Superior temporal gyrus (tissue), 1 donor: Measurements from ENCODE around the gene BORCS5.

ENCODE experiments used
- DNase-seq: peaks from one replicate; pipeline ENCODE4 v3.0.0-alpha.2; 2016; ENCODE audit errors: extremely low spot score

Gene BORCS5

GRCh38 chr12:12428961-12429657 is 72.2 kb downstream of the BORCS5 start:
- DNase-seq: no peak

DNA sequence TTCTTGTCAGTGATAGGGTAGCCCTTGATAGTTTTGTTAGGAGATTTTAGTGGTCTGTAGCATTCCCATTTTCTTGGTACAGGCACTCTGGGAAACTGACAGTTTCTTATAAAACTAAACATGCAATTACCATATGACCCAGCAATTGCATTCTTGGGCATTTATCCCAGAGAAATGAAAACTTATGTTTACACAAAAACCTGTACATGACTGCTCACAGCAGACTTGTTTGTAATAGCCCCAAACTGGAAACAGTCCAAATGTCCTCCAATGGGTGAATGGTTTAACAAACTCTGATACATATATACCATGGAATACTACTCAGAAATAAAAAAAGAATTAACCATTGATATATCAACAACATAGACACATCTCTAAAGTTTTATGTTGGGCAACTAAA is 75.5 kb downstream of the BORCS5 start:
- DNase-seq: no peak

DNA sequence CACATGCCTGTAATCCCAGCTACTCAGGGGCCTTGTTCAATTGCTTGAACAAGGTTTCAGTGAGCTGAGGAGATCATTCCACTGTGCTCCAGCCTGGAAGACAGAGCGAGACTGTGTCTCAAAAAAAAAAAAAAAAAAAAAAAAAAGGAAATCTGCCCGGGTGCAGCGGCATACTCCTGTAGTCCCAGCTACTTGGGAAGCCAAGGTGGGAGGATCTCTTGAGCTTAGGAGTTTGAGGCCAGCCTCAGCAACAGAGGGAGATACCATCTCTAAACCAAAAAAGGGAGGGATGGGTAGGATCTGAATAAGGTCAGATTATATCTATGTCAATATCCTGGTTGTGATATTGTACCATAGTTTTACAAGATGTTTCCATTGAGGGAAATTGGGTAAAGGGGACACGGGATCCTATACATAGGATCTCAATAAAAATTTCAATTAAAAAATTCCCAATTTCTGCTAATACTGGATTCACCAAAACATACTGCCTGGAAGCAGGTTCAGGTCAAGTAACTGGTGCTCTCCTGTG is 76.4 kb downstream of the BORCS5 start:
- no peak for DNase-seq

DNA sequence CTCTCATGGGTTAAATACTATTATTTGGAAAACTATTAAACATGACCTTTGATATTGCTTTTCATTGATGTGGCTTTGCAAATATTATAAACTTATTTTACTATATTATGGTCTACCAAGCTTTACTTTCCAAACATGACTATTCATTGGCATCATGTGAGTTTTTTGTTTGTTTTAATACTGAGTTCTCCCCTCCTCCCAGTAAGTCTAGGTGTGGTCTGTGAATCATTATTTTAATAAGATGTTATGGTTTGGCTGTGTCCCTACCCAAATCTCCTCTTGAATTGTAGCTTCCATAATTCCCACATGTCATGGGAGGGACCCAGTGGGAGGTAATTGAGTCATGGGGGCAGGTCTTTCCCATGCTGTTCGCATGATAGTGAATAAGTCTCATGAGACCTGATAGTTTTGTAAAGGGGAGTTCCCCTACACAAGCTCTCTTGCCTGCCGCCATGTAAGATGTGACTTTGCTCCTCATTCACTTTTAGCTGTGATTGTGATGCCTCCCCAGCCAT is 80.0 kb downstream of the BORCS5 start:
- no peak for DNase-seq

- DNase-seq: no peak
Observed at GRCh38 chr12:12439636-12440035, 82.8 kb downstream of the BORCS5 start.

- no peak for DNase-seq
Observed at GRCh38 chr12:12440784-12441428, 84.0 kb downstream of the BORCS5 start.

DNA sequence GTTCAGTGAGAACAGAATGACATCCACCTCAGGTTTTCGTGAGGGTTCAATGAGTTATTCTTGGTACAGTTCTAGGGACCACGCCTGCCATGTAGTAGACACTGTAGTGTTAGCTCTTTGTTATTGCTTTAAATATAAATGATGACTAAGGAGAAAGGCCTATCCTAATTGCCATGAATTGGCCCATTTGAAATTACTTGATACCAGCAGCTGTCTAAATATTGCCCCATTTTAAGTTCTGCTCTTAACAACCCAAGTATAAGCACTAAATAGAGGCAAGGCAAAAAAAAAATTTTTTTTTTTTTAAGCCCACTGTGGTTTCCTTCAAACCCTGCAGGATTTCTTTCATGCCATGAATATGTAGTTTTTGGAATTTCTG is 84.5 kb downstream of the BORCS5 start:
- no peak for DNase-seq

DNA sequence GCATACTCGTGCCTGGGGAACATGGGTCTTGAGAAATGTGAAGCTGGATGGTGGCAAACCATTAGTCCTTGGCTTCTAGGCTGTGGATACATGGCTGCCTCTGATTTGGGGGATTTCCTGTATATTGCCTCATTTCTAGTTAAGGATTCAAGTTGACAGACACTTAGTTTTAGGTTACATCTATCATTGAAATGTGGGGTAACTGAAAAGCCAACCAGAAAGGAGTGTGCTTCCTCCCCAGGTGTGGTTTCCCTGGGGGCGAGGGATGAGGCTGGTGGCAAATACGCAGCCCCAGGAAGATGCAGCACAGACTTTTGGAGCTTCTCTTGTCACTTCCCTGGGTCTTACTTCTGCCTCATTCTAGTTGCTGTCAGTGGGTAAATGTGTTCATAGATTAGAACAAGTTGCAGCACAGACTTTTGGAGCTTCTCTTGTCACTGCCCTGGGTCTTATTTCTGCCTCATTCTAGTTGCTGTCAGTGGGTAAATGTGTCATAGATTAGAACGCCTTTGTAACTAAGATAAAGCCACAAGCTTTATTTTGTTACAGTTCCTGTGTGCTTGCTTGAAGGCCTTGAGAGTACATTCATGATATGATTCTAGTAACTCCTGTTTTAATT is 85.1 kb downstream of the BORCS5 start:
- no peak for DNase-seq

DNA sequence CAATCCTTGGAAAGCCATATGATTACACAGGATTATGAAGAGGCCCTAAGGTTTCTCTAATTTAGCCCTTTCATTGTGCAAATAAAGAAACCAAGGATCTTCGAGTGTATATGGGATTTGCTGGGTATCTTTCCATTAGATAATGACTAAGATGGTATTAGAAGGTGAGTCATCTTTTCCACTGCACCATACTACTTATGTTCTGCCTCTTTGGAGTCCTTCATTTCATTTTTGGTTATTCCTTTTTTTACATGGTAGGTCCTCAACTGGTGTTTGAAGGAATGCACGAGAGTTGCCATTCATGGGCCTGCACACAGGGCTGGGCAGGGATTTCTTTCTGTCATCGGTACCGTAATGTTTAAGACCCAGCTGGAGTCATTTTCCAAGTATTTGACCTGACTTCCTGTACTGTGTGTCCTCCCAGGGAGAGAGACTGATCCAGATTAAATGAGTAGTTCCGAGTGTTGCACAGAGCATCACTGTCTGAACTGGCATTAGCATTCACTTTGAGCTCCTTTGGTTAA is 85.7 kb downstream of the BORCS5 start:
- DNase-seq: no peak

GRCh38 chr12:12443431-12443878 is 86.6 kb downstream of the BORCS5 start:
- no peak for DNase-seq

DNA sequence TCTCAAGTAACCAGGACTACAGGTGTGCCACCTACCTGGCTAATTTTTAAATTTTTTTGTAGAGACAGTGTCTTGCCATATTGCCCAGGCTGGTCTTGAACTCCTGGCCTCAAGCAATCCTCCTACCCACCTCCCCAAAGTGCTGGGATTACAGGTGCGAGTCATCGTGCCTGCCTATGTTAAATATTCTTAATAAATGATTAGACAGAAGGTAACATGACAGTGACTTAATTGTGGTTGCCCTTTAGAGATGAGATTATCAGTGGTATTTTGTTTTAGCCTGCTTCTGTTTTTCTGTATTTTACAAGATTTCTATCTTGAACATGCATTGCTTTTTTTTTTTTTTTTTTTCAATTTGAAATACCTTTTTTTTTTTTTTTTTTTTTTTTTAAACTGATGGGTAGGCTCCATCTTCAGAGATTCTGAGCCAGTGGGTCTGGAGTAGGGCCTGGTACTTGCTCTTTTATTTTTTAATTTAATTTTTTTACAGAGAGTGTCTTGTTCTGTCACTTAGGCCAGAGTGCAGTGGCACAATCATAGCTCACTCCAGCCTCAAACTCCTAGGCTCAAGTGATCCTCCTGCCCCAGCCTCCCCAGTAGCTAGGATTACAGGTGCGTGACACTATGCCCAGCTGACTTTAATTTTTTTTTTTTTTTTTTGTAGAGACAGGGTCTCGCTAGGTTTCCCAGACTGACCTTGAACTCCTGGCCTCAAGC is 88.4 kb downstream of the BORCS5 start:
- DNase-seq: no peak

GRCh38 chr12:12445882-12446181 is 89.0 kb downstream of the BORCS5 start:
- DNase-seq: no peak

DNA sequence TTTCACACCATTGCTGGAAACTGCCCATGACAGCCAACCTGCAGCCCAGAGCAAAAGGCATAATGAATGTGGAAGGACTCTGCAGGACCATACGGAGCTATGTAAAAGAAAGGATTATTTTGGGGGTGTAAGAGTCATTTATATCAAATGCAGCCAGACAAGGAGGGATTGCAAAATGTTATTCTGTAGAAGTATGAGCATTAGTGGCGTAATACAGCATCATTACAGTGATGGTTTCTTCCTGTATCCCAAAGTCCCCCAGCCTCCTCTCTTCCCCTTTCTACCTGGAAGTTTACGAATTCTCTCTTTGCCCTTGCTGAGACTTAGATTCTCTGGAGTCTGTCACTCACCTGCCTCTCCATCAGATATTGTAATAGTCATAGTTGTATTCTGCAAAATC is 89.9 kb downstream of the BORCS5 start:
- no peak for DNase-seq

DNA sequence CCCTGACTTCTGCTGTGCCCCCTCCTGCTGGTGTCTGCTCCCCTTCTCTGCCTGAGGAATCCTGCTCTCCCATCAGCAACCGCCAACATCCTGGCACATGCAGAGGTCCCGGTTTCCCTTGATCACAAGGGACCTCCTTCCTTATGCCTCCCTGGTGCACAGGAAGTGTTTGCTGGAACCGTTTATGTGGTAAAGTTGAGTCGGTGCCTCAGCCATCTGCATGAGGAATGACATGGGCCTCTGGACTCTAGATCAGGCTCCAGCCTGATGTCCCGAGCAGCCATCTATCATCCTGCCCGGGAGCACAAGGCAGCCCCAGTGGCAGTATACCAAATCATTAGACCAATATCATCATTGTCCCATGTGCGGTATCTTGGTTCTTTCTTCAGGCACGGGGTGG is 90.4 kb downstream of the BORCS5 start:
- DNase-seq: no peak

DNA sequence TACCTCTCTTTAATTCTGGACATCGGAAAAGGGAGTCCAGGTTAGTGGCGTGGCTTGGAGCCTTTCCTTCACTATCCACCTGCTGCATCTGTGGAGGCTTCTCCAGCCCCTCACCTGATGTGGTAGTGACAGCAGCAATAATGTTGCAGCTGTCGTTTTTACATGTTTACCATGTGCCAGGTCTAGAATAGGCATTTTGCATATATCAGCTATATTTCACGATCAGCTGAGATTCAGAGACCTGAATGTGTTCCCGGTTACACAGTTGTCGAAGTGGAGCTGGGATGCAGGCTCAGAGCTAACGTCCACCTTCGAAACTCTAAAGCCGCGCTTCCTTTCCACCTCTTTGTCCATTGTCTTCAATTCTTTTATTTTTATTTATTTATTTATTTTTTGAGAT is 91.0 kb downstream of the BORCS5 start:
- no peak for DNase-seq

GRCh38 chr12:12449533-12450025 is 92.7 kb downstream of the BORCS5 start:
- DNase-seq: no peak

DNA sequence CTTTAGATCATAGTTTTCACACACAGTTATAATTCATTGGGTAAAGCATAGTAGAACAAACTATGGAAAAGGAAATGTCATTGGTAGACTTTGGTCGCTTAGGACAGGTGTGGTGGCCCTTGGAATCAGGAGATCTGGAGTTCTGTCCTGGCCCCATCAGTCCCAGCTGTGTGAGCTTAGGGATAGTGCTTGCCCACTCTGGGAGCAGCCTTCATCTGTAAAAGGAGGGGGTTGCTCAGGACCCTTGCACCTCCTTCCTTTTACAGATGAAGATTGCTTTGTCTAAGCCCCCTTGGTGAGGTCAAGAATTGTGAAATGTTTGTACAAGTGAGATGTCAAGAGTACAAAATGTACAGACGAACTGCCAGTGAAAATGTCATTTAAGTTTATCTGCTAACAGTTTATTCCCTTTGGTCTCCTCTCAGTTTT is 93.2 kb downstream of the BORCS5 start:
- DNase-seq: no peak

DNA sequence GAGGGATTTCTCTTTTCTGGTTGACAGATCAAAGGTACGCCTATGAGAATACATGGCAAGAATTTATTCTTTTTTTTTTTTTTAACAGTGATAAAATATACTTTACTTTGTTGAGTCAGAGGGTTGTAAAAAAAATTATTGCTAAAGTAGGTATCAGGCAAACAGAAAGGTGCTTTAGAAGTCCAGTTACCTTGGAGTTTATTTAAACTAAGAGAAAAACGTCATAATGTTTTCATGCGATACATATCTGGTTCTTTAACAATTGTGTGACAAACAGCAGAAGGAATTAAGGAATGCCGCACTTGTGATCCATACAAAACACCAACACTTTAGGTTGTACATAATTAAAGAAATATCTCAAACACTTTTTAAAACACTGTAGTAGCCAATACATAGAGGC is 94.2 kb downstream of the BORCS5 start:
- DNase-seq: no peak

GRCh38 chr12:12452326-12452902 is 95.5 kb downstream of the BORCS5 start:
- no peak for DNase-seq

DNA sequence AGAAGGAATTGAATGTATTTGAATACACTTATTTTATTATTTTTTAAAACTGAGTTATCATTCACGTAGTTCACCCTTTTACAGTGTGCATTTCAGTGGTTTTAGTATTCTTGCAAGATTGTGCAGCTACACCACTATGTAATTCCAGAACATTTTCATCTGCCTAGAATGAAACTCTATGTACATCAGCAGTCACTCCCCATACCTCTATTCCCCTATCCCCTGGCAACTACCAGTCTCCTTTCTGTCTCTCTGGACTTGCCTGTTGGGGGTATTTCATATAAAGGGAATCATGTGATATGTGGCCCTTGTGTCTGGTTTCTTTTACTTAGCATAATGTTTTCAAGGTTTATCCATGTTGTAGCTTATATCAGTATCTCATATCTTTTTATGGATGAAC is 96.8 kb downstream of the BORCS5 start:
- no peak for DNase-seq

GRCh38 chr12:12454315-12454714 is 97.4 kb downstream of the BORCS5 start:
- no peak for DNase-seq
